Astrocyte (in vitro differentiated cells and primary cell): ENCODE measurements around the gene PARP8. TPM values are rescaled to one million over a fixed set of nuclear protein-coding genes. Genes with fewer than 3 reads are reported as not detected.
A peak's percentile ranks its signal among the peaks of the same experiment; 100 is the strongest.

Experiments
- DNase-seq: peaks from one replicate; pipeline ENCODE4 v3.0.0-alpha.2; 2010; ENCODE audit warnings: low read depth
- FAIRE-seq: peaks from 2 replicates; lab custom pipeline; 2011; peaks lifted over from hg19 to GRCh38; lab: Jason Lieb, UNC
- H2AFZ ChIP-seq: 2 replicates; pipeline ENCODE4 v1.6.0; 2012; ENCODE audit warnings: low read depth, low read length, inconsistent platforms
- H3K27ac ChIP-seq: 2 replicates; pipeline ENCODE4 v1.5.1; 2011; ENCODE audit warnings: low read depth, low read length, inconsistent platforms
- H3K27me3 ChIP-seq: 2 replicates; pipeline ENCODE4 v1.6.0; 2011; ENCODE audit warnings: low read length, inconsistent platforms; ENCODE audit not compliant: insufficient read depth
- H3K36me3 ChIP-seq: 2 replicates; pipeline ENCODE4 v1.5.1; 2011; ENCODE audit warnings: low read length, inconsistent platforms; ENCODE audit not compliant: insufficient read depth
- H3K4me1 ChIP-seq: 2 replicates; pipeline ENCODE4 v1.5.1; 2011; ENCODE audit warnings: low read length, inconsistent platforms; ENCODE audit not compliant: insufficient read depth
- H3K4me2 ChIP-seq: 2 replicates; pipeline ENCODE4 v1.6.0; 2012; ENCODE audit warnings: low read length, inconsistent platforms
- H3K4me3 ChIP-seq: 2 replicates; pipeline ENCODE4 v1.5.1; 2011; ENCODE audit warnings: low read depth, mild to moderate bottlenecking, low read length, inconsistent platforms; ENCODE audit not compliant: insufficient read depth
- H3K79me2 ChIP-seq: 2 replicates; pipeline ENCODE4 v1.6.0; 2012; ENCODE audit warnings: mild to moderate bottlenecking, low read length, inconsistent platforms; ENCODE audit not compliant: insufficient read depth
- H3K9ac ChIP-seq: 2 replicates; pipeline ENCODE4 v1.6.0; 2012; ENCODE audit warnings: mild to moderate bottlenecking, low read length, inconsistent platforms
- H3K9me3 ChIP-seq: 2 replicates; pipeline ENCODE4 v1.5.1; 2012; ENCODE audit warnings: low read depth, mild to moderate bottlenecking, low read length, inconsistent platforms; ENCODE audit not compliant: insufficient read depth
- H4K20me1 ChIP-seq: 2 replicates; pipeline ENCODE4 v1.6.0; 2012; ENCODE audit warnings: low read length, inconsistent platforms; ENCODE audit not compliant: insufficient read depth
- H3K27ac Mint-ChIP-seq: one replicate; pipeline ENCODE4 v1.8.0; 2021; ENCODE audit warnings: mild to moderate bottlenecking, mixed read lengths; ENCODE audit not compliant: unreplicated experiment
- H3K27me3 Mint-ChIP-seq: one replicate; pipeline ENCODE4 v1.8.0; 2021; ENCODE audit warnings: low read depth, mixed read lengths; ENCODE audit not compliant: unreplicated experiment
- H3K36me3 Mint-ChIP-seq: one replicate; pipeline ENCODE4 v1.8.0; 2021; ENCODE audit warnings: low read depth, mixed read lengths; ENCODE audit not compliant: unreplicated experiment
- H3K4me1 Mint-ChIP-seq: one replicate; pipeline ENCODE4 v1.8.0; 2021; ENCODE audit warnings: low read depth, mixed read lengths; ENCODE audit not compliant: unreplicated experiment
- H3K4me3 Mint-ChIP-seq: one replicate; pipeline ENCODE4 v1.8.0; 2021; ENCODE audit warnings: mild to moderate bottlenecking, moderate library complexity, mixed read lengths; ENCODE audit not compliant: unreplicated experiment
- H3K9me3 Mint-ChIP-seq: one replicate; pipeline ENCODE4 v1.8.0; 2021; ENCODE audit warnings: mild to moderate bottlenecking, mixed read lengths; ENCODE audit not compliant: unreplicated experiment
- EZH2 ChIP-seq: IDR thresholded peaks from 2 replicates; pipeline ENCODE4 v1.6.1; 2012; ENCODE audit warnings: mild to moderate bottlenecking, low read length, inconsistent platforms; ENCODE audit not compliant: insufficient read depth
- total RNA-seq: library from RNA; stranded (reverse); gene quantifications from 2 replicates; pipeline ENCODE4 v1.2.1, GENCODE V29; 2021
- TF ChIP-seq, protein P1 (sequence below): IDR thresholded peaks from 2 replicates; pipeline ENCODE4 v1.5.1; 2011; ENCODE audit warnings: low read depth, mild to moderate bottlenecking, inconsistent platforms, low read length, moderate library complexity; ENCODE audit not compliant: insufficient read depth

Gene PARP8
- total RNA-seq, 1 donor from 2014 or later: 36.1 TPM

GRCh38 chr5:50886657-50887345 is 220.4 kb downstream of the PARP8 start:
- Mint-ChIP-seq H3K4me1 (no peaks in the 10 kb centered on the region), H3K9me3 (no peaks in the 10 kb centered on the region), H3K27ac (peak overlapping the region; percentile 5), H3K27me3 (peaks cover 9% of the 10 kb centered on the region), H3K36me3 (no peaks in the 10 kb centered on the region), H3K4me3 (no peak overlapping the region)
- Histone ChIP-seq H4K20me1 (no peaks in the 10 kb centered on the region), H3K27me3 (no peaks in the 10 kb centered on the region), H3K4me3 (no peak overlapping the region), H3K9ac (no peak overlapping the region), H3K4me2 (no peak overlapping the region), H3K4me1 (no peaks in the 10 kb centered on the region), H3K9me3 (peaks cover 1% of the 10 kb centered on the region), H2AFZ (no peak overlapping the region), H3K36me3 (no peaks in the 10 kb centered on the region), H3K79me2 (no peaks in the 10 kb centered on the region), H3K27ac (no peak overlapping the region)
- DNase-seq (no peak), FAIRE-seq (no peak)
- TF ChIP-seq, protein P1, sequence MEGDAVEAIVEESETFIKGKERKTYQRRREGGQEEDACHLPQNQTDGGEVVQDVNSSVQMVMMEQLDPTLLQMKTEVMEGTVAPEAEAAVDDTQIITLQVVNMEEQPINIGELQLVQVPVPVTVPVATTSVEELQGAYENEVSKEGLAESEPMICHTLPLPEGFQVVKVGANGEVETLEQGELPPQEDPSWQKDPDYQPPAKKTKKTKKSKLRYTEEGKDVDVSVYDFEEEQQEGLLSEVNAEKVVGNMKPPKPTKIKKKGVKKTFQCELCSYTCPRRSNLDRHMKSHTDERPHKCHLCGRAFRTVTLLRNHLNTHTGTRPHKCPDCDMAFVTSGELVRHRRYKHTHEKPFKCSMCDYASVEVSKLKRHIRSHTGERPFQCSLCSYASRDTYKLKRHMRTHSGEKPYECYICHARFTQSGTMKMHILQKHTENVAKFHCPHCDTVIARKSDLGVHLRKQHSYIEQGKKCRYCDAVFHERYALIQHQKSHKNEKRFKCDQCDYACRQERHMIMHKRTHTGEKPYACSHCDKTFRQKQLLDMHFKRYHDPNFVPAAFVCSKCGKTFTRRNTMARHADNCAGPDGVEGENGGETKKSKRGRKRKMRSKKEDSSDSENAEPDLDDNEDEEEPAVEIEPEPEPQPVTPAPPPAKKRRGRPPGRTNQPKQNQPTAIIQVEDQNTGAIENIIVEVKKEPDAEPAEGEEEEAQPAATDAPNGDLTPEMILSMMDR: no peak
- no peak for TF ChIP-seq EZH2

DNA sequence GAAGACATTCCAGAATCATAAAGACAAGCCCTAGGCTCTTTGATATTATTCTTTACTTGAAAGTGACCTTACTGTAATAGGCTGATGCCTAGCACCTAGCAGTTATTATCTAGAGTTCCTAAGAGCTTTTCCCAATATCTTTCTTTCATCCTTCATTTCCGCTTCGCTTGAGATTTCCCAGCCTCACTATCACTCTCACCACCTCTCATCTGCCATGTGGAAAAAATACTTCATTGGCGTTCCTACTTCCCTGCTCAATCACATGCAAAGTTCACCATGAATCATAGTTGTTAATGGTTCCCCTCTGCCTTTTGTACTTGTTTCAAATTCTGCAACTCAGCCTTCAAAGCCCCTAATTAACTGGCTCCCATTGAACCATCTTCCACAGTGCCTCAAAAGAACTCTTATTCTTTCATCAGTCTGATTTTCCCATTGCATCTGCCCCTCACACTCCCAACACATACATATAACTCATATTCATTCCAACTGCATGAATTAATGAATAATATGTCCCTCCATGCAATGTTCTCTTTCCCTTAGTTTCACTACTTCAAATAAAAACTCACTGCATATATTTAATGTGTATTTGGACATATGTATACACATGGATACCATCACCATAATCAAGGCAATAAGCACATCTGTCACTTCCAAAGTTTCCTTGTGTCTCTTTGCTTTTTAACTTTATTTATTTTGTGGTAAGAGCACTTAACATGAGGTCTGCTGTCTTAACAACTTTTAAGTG is 221.6 kb downstream of the PARP8 start:
- FAIRE-seq: no peak
- Mint-ChIP-seq H3K27me3 (peaks cover 9% of the 10 kb centered on the region), H3K9me3 (no peaks in the 10 kb centered on the region), H3K4me1 (no peaks in the 10 kb centered on the region), H3K4me3 (no peak overlapping the region), H3K27ac (no peak overlapping the region), H3K36me3 (no peaks in the 10 kb centered on the region)
- Histone ChIP-seq H3K27ac (no peak overlapping the region), H3K4me2 (no peak overlapping the region), H3K9me3 (peaks cover 4% of the 10 kb centered on the region), H3K27me3 (no peaks in the 10 kb centered on the region), H3K36me3 (no peaks in the 10 kb centered on the region), H3K4me1 (no peaks in the 10 kb centered on the region), H3K79me2 (no peaks in the 10 kb centered on the region), H2AFZ (no peak overlapping the region), H3K4me3 (no peak overlapping the region), H3K9ac (no peak overlapping the region), H4K20me1 (no peaks in the 10 kb centered on the region)
- no peak for TF ChIP-seq EZH2
- TF ChIP-seq, protein P1: no peak
- DNase-seq: no peak

DNA sequence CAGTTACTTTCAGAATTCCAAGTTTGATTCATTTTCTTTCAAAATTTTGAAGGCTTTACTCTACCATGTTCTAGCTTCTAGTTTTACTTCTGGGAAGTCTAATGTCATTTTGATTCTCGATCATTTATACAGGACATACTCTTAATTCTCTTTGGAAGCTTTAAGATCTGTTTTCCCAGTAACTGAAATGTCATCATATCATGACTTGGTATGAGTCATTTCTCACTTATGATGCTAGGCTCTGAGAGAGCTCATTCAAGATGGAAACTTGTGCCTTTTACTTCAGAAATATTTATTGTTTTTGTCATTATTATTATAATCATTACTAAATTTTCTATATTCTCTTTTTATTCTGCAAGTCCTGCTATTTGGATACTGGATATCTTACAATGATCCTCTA is 222.3 kb downstream of the PARP8 start:
- Histone ChIP-seq H3K27ac (no peak overlapping the region), H3K4me3 (no peak overlapping the region), H4K20me1 (no peaks in the 10 kb centered on the region), H3K9ac (no peak overlapping the region), H3K4me2 (no peak overlapping the region), H3K9me3 (peaks cover 4% of the 10 kb centered on the region), H2AFZ (no peak overlapping the region), H3K36me3 (no peaks in the 10 kb centered on the region), H3K79me2 (no peaks in the 10 kb centered on the region), H3K4me1 (no peaks in the 10 kb centered on the region), H3K27me3 (no peaks in the 10 kb centered on the region)
- Mint-ChIP-seq H3K4me1 (no peaks in the 10 kb centered on the region), H3K27ac (no peak overlapping the region), H3K4me3 (no peak overlapping the region), H3K36me3 (no peaks in the 10 kb centered on the region), H3K9me3 (no peaks in the 10 kb centered on the region), H3K27me3 (peaks cover 9% of the 10 kb centered on the region)
- no peak for DNase-seq
- FAIRE-seq: no peak
- TF ChIP-seq, protein P1: no peak
- TF ChIP-seq EZH2: no peak
